Keratinocyte (primary cell): Measurements from ENCODE around the gene GNAS-AS1. TPM values are rescaled to one million over a fixed set of nuclear protein-coding genes. Genes with fewer than 3 reads are reported as not detected.

Experiments
- DNase-seq: peaks from one replicate; pipeline ENCODE4 v3.0.0-alpha.2; 2011; ENCODE audit warnings: low read depth, missing footprints, low spot score
- FAIRE-seq: peaks from 2 replicates; lab custom pipeline; 2011; peaks lifted over from hg19 to GRCh38; lab: Jason Lieb, UNC
- H2AFZ ChIP-seq: 2 replicates; pipeline ENCODE4 v1.6.0; 2012; ENCODE audit warnings: low read length, control low read depth, inconsistent platforms; ENCODE audit not compliant: control insufficient read depth
- H3K27ac ChIP-seq: 2 replicates; pipeline ENCODE4 v1.5.1; 2011; ENCODE audit warnings: low read length; ENCODE audit not compliant: control insufficient read depth, insufficient read depth
- H3K27me3 ChIP-seq: 3 replicates; pipeline ENCODE4 v1.6.0; 2011; ENCODE audit warnings: low read length; ENCODE audit not compliant: control insufficient read depth, insufficient read depth; ENCODE audit errors: extremely low read depth
- H3K36me3 ChIP-seq, 2 experiments: 2 replicates in 1 of 2; 3 replicates in 1 of 2; pipeline ENCODE4 v1.5.1; 2011; ENCODE audit warnings: low read length in 2 of 2, mild to moderate bottlenecking in 1 of 2; ENCODE audit not compliant: control insufficient read depth in 2 of 2, insufficient read depth in 2 of 2; ENCODE audit errors: extremely low read depth in 1 of 2
- H3K4me1 ChIP-seq: 3 replicates; pipeline ENCODE4 v1.5.1; 2011; ENCODE audit warnings: low read length; ENCODE audit not compliant: control insufficient read depth, insufficient read depth; ENCODE audit errors: extremely low read depth
- H3K4me2 ChIP-seq: 3 replicates; pipeline ENCODE4 v1.6.0; 2011; ENCODE audit warnings: low read depth, low read length; ENCODE audit not compliant: control insufficient read depth, insufficient read depth; ENCODE audit errors: extremely low read depth
- H3K4me3 ChIP-seq, 3 experiments: fragments of 200-600 bp in 1 of 3; sonication (generic) in 1 of 3; 2 replicates in 2 of 3; 3 replicates in 1 of 3; pipeline ENCODE4 v1.5.1; 2011 to 2016; ENCODE audit warnings: low read length in 3 of 3, mild to moderate bottlenecking in 3 of 3, control low read depth in 2 of 3, inconsistent platforms in 1 of 3, low read depth in 1 of 3, mixed read lengths in 1 of 3, mixed run types in 1 of 3, moderate library complexity in 1 of 3; ENCODE audit not compliant: control insufficient read depth in 2 of 3, insufficient read depth in 2 of 3; ENCODE audit errors: extremely low read depth in 1 of 3
- H3K79me2 ChIP-seq: 2 replicates; pipeline ENCODE4 v1.6.0; 2012; ENCODE audit warnings: low read length; ENCODE audit not compliant: control insufficient read depth, insufficient read depth
- H3K9ac ChIP-seq: 3 replicates; pipeline ENCODE4 v1.6.0; 2011; ENCODE audit warnings: low read length; ENCODE audit not compliant: control insufficient read depth, insufficient read depth; ENCODE audit errors: extremely low read depth
- H3K9me1 ChIP-seq: 3 replicates; pipeline ENCODE4 v1.6.0; 2011; ENCODE audit warnings: low read length; ENCODE audit not compliant: control insufficient read depth, insufficient read depth; ENCODE audit errors: extremely low read depth
- H3K9me3 ChIP-seq: 2 replicates; pipeline ENCODE4 v1.5.1; 2012; ENCODE audit warnings: low read depth, low read length; ENCODE audit not compliant: control insufficient read depth
- H4K20me1 ChIP-seq: 3 replicates; pipeline ENCODE4 v1.6.0; 2011; ENCODE audit warnings: low read length; ENCODE audit not compliant: control insufficient read depth, insufficient read depth; ENCODE audit errors: extremely low read depth
- EZH2 ChIP-seq: IDR thresholded peaks from one replicate; pipeline ENCODE4 v1.6.1; 2012; ENCODE audit warnings: inconsistent platforms, mild to moderate bottlenecking, low read length, moderate library complexity
- dilution Hi-C: fragments of 300-500 bp; cut with MboI; formaldehyde crosslinking; loops from one replicate; pipeline ENCODE4 v1.7.0; 2020; ENCODE audit warnings: low sequenced_read_pairs; ENCODE audit not compliant: extremely low pct_ligation_motif_present
- polyA plus RNA-seq, 5 experiments: library from polyadenylated mRNA; depleted of rRNA in 3 of 5; stranded (reverse) in 3 of 5; stranded (forward) in 1 of 5; unstranded in 1 of 5; fragments of >200 nt; gene quantifications; 1 replicate in 1 of 5; 2 replicates in 3 of 5; 3 replicates in 1 of 5; pipeline versions ENCODE4 v1.2.1 to v1.2.3, GENCODE V29; 2011 to 2012; ENCODE audit warnings: missing spikeins in 2 of 5, low read depth in 1 of 5, low replicate concordance in 1 of 5
- TF ChIP-seq, protein P1 (sequence below), 3 experiments: IDR thresholded peaks in 1 of 3; conservative IDR thresholded peaks in 1 of 3; optimal IDR thresholded peaks in 1 of 3; 2 replicates in 2 of 3; 3 replicates in 1 of 3; pipeline versions ENCODE3 to v1.5.1; 2011; ENCODE audit warnings: low read length in 3 of 3, mild to moderate bottlenecking in 3 of 3, moderate library complexity in 2 of 3, control low read depth in 1 of 3, inconsistent platforms in 1 of 3; ENCODE audit not compliant: insufficient read depth in 2 of 3; ENCODE audit errors: extremely low read depth in 1 of 3

The GNAS-AS1 gene
- polyA plus RNA-seq, 1 donor (not counting 4 experiments of a cell fraction or from before 2014, with no cell fraction given): 0.31 TPM

DNA sequence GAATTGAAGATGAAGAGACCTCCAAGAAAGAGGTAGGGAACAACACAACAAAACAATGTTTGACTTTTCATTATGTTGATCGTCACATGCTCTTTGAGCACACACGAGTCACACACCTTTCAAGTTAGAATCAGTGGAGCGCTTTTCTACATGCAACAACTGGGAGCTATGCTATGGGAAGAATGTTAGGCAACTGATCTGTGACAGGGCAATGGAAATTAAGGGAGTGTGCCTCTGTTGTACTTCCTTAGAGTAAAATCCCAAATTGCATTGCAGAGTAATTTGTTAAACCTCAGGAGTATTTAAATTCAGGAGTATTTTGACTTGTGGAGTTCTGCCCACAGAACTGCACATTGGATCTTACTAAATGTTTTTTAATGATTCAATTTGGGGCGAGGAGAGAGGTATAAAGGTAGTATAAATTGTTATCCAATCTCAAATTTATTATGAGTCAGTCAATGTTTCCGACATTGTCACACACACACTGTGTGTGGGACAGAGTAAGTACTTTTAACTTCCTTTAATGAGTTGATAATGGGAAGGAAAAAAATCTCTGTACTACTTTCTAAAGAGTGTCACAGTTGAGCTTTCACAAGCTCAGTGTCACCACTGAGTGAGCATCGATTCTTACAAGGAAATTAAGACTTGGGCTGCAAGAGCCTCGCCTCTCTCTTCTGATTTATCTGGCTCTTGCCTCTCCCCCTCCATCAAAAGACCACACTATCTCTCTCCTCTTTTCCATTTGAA, 12.5 kb upstream of the GNAS-AS1 start:
- Histone ChIP-seq H3K4me1 (no peaks in the 10 kb centered on the region), H2AFZ (no peak overlapping the region), H3K9me3 (no peaks in the 10 kb centered on the region), H3K9ac (no peak overlapping the region), H3K4me3 (no peak overlapping the region), H3K4me2 (no peak overlapping the region), H3K27me3 (peaks cover 2% of the 10 kb centered on the region), H3K27ac (no peak overlapping the region), H4K20me1 (no peaks in the 10 kb centered on the region), H3K9me1 (no peaks in the 10 kb centered on the region), H3K36me3 (no peaks in the 10 kb centered on the region), H3K79me2 (no peaks in the 10 kb centered on the region)
- dilution Hi-C loops: loop anchor here (25.0 kb wide), 1 partner anchor 349 kb away; no protein-coding TSS in a partner anchor
- FAIRE-seq (no peak), DNase-seq (no peak)
- TF ChIP-seq, protein P1, sequence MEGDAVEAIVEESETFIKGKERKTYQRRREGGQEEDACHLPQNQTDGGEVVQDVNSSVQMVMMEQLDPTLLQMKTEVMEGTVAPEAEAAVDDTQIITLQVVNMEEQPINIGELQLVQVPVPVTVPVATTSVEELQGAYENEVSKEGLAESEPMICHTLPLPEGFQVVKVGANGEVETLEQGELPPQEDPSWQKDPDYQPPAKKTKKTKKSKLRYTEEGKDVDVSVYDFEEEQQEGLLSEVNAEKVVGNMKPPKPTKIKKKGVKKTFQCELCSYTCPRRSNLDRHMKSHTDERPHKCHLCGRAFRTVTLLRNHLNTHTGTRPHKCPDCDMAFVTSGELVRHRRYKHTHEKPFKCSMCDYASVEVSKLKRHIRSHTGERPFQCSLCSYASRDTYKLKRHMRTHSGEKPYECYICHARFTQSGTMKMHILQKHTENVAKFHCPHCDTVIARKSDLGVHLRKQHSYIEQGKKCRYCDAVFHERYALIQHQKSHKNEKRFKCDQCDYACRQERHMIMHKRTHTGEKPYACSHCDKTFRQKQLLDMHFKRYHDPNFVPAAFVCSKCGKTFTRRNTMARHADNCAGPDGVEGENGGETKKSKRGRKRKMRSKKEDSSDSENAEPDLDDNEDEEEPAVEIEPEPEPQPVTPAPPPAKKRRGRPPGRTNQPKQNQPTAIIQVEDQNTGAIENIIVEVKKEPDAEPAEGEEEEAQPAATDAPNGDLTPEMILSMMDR (optimal IDR thresholded peaks at IDR 0.05 in 1 of 3, IDR thresholded peaks at IDR 0.05 in 1 of 3, conservative IDR thresholded peaks at IDR 0.05 in 1 of 3; ENCODE audit: extremely low read depth in 1 of 3, insufficient read depth in 2 of 3, low read length in 3 of 3): no peak
- TF ChIP-seq EZH2: no peak

DNA sequence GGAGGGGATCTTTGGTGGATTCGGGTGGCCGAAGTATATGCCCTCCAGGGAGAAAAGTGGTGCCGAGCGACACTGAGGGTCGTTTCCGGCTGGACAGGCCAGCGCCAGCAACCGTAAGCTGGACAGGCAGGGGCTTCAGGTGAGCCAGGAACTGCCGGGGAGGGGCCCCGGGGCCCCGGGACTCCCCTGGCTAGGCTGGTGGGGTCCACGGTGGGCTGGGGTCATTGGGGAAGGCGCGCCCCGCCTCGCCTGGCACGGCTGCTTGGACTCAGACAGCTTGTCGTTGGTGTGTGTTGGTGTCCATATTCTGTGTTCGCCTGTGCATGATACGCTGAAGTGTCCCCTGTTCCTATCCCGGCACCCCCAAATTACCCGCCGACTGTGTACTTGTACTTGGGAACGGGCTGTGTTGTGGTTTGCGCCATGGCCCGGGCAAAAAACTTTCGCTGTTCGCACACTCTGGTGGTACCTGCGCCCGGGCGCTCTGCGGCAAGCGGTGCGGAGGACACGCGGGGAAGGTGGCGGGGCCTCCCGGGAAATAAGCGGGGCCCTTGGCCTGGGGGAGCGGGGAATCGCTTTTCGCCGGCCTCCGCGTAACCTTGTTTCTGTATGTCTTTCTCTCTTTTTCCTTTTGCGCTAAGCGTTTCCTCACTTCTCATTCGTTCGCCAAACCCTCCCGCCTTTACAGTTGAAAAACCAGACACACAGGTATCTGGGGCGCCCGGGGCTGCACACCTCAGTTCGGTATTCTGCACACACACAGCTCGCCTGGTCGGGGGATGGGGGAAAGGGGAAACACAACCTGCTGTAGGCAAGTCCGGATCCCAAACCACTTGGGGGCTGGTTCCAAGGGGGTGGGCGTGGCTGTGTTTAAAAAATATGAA, 5.0 kb upstream of the GNAS-AS1 start:
- Histone ChIP-seq H3K4me3 (peak overlapping the region; percentile 8 to 51 (median 45)), H3K4me1 (peaks cover 6% of the 10 kb centered on the region), H2AFZ (peak overlapping the region; percentile 1), H3K9me1 (no peaks in the 10 kb centered on the region), H3K9ac (no peak overlapping the region), H3K27me3 (peaks cover 52% of the 10 kb centered on the region), H3K79me2 (no peaks in the 10 kb centered on the region), H4K20me1 (no peaks in the 10 kb centered on the region), H3K27ac (no peak overlapping the region), H3K9me3 (no peaks in the 10 kb centered on the region), H3K4me2 (peak overlapping the region; percentile 78), H3K36me3 (no peaks in the 10 kb centered on the region)
- dilution Hi-C loops: loop anchor here (25.0 kb wide), 1 partner anchor 357 kb away; no protein-coding TSS in a partner anchor
- TF ChIP-seq, protein P1 (optimal IDR thresholded peaks at IDR 0.05 in 1 of 3, IDR thresholded peaks at IDR 0.05 in 1 of 3, conservative IDR thresholded peaks at IDR 0.05 in 1 of 3; ENCODE audit: extremely low read depth in 1 of 3, insufficient read depth in 2 of 3, low read length in 3 of 3): no peak
- TF ChIP-seq EZH2: no peak
- no peak for FAIRE-seq
- DNase-seq: no peak
